Natural killer cell (primary cell): Measurements from ENCODE around the gene DCTN2. TPM values are rescaled to one million over a fixed set of nuclear protein-coding genes. Genes with fewer than 3 reads are reported as not detected.

Source experiments
- ATAC-seq, 3 donors: fragments of 150-1000 bp in 2 of 3; fragments of 200-7000 bp in 1 of 3; cut with Tn5 transposase; 1 replicate in 1 of 3; 2 replicates in 2 of 3; pipeline ENCODE4 v1.10.0; 2021; ENCODE audit warnings: mild to moderate bottlenecking in 2 of 3, moderate library complexity in 2 of 3
- DNase-seq, 2 donors: peaks; one replicate each; pipeline versions ENCODE4 v3.0.0 to v3.0.0-alpha.2; 2013 to 2021; ENCODE audit warnings: mixed read lengths in 1 of 2
- H3K27ac ChIP-seq: one replicate; pipeline ENCODE4 v1.5.1; 2013; ENCODE audit warnings: mild to moderate bottlenecking, low read length
- H3K27me3 ChIP-seq: one replicate; pipeline ENCODE4 v1.6.1; 2013; ENCODE audit warnings: low read length; ENCODE audit not compliant: control insufficient read depth, insufficient read depth
- H3K36me3 ChIP-seq: one replicate; pipeline ENCODE4 v1.6.1; 2013; ENCODE audit warnings: low read length; ENCODE audit not compliant: control insufficient read depth, insufficient read depth
- H3K4me1 ChIP-seq: one replicate; pipeline ENCODE4 v1.6.1; 2013; ENCODE audit warnings: low read length; ENCODE audit not compliant: control insufficient read depth, insufficient read depth
- H3K4me3 ChIP-seq: one replicate; pipeline ENCODE4 v1.5.1; 2013; ENCODE audit warnings: low read length
- H3K9me3 ChIP-seq: one replicate; pipeline ENCODE4 v1.6.1; 2013; ENCODE audit warnings: low read length; ENCODE audit not compliant: control insufficient read depth, insufficient read depth
- H3K27ac Mint-ChIP-seq, 2 donors: one replicate each; pipeline ENCODE4 v1.8.0; 2022; ENCODE audit warnings: mild to moderate bottlenecking in 2 of 2, mixed read lengths in 2 of 2, moderate library complexity in 1 of 2
- H3K27me3 Mint-ChIP-seq, 2 donors: one replicate each; pipeline ENCODE4 v1.8.0; 2022; ENCODE audit warnings: low read depth in 2 of 2, mixed read lengths in 2 of 2
- H3K36me3 Mint-ChIP-seq: one replicate; pipeline ENCODE4 v1.8.0; 2022; ENCODE audit warnings: mixed read lengths
- H3K4me1 Mint-ChIP-seq, 2 donors: one replicate each; pipeline ENCODE4 v1.8.0; 2022; ENCODE audit warnings: mixed read lengths in 2 of 2
- H3K4me3 Mint-ChIP-seq: one replicate; pipeline ENCODE4 v1.8.0; 2022; ENCODE audit warnings: mild to moderate bottlenecking, moderate library complexity, mixed read lengths
- H3K9me3 Mint-ChIP-seq, 2 donors: one replicate each; pipeline ENCODE4 v1.8.0; 2022; ENCODE audit warnings: mixed read lengths in 2 of 2
- CTCF ChIP-seq: fragments of 200-600 bp; IDR thresholded peaks from one replicate; pipeline ENCODE4 v1.8.0; 2022; ENCODE audit warnings: antibody characterized with exemption
- WGBS: methylation state at CpG from one replicate; pipeline ENCODE4 v1.1.7; 2013; ENCODE audit warnings: missing lambda C conversion rate; ENCODE audit not compliant: insufficient coverage; 5-methylcytosine and 5-hydroxymethylcytosine counted together
- intact Hi-C: fragments of 100-400 bp; cut with micrococcal nuclease; formaldehyde crosslinking; loops from one replicate; pipeline ENCODE4 v1.14.2; 2022
- total RNA-seq, 4 donors: library from RNA; stranded (reverse); fragments of 120-200 nt in 1 of 4; gene quantifications; one replicate each; pipeline versions ENCODE4 v1.2.3 to v1.2.4, GENCODE V29; 2013 to 2022

Gene DCTN2
- total RNA-seq, 3 donors from 2014 or later (not counting 1 experiment from before 2014, with no cell fraction given) = 65.5 to 76.5 (median 71.8) TPM

- H3K27me3 ChIP-seq = no peaks in the 10 kb centered on the region
- no peaks in the 10 kb centered on the region for H3K9me3 ChIP-seq
- H3K4me1 ChIP-seq = no peaks in the 10 kb centered on the region
- ATAC-seq = no peak
- intact Hi-C loops = no loop called here
- H3K27ac ChIP-seq = no peak overlapping the region
- no peak overlapping the region for H3K4me3 ChIP-seq
- no peak overlapping the region for H3K4me3 Mint-ChIP-seq
- H3K4me1 Mint-ChIP-seq = peaks cover 0 to 5% of the 10 kb centered on the region in 2 donors
- H3K9me3 Mint-ChIP-seq = no peaks in the 10 kb centered on the region
- WGBS = 85% methylated on average over 4 of the region's 6 CpGs
- H3K36me3 Mint-ChIP-seq = peaks cover 7% of the 10 kb centered on the region
- peaks cover 50% of the 10 kb centered on the region for H3K36me3 ChIP-seq
- TF ChIP-seq CTCF = no peak
- H3K27me3 Mint-ChIP-seq = no peaks in the 10 kb centered on the region
- no peak overlapping the region for H3K27ac Mint-ChIP-seq
- no peak for DNase-seq
These were observed 11.0 kb downstream of the DCTN2 start for GRCh38 chr12:57535764-57536596.

GRCh38 chr12:57534991-57535543, 11.9 kb downstream of the DCTN2 start:
- WGBS = 100% methylated on average over 2 of the region's 3 CpGs
- DNase-seq (no peak), ATAC-seq (no peak)
- no peak overlapping the region for H3K27ac Mint-ChIP-seq
- Histone ChIP-seq H3K36me3 (peaks cover 59% of the 10 kb centered on the region), H3K27ac (no peak overlapping the region), H3K27me3 (no peaks in the 10 kb centered on the region), H3K9me3 (no peaks in the 10 kb centered on the region), H3K4me3 (no peak overlapping the region), H3K4me1 (no peaks in the 10 kb centered on the region)
- no peak overlapping the region for H3K4me3 Mint-ChIP-seq
- no peaks in the 10 kb centered on the region for H3K9me3 Mint-ChIP-seq
- no peak for TF ChIP-seq CTCF
- peaks cover 0 to 5% of the 10 kb centered on the region in 2 donors for H3K4me1 Mint-ChIP-seq
- H3K36me3 Mint-ChIP-seq = peaks cover 9% of the 10 kb centered on the region
- H3K27me3 Mint-ChIP-seq = no peaks in the 10 kb centered on the region
- intact Hi-C loops = no loop called here

GRCh38 chr12:57534250-57534649, 12.7 kb downstream of the DCTN2 start:
- H3K36me3 Mint-ChIP-seq = peaks cover 15% of the 10 kb centered on the region
- no peak overlapping the region for H3K27ac ChIP-seq
- H3K27ac Mint-ChIP-seq = no peak overlapping the region

More at GRCh38 chr12:57534250-57534649, 12.7 kb downstream of the DCTN2 start:
- no peak for ATAC-seq
- 92% methylated on average over 5 of the region's 5 CpGs for WGBS
- TF ChIP-seq CTCF = no peak
- no peak overlapping the region for H3K4me3 Mint-ChIP-seq
- H3K4me3 ChIP-seq = no peak overlapping the region
- H3K27me3 Mint-ChIP-seq = no peaks in the 10 kb centered on the region
- intact Hi-C loops = no loop called here
- H3K9me3 Mint-ChIP-seq = no peaks in the 10 kb centered on the region
- H3K4me1 Mint-ChIP-seq = peaks cover 0 to 12% of the 10 kb centered on the region in 2 donors
- no peaks in the 10 kb centered on the region for H3K4me1 ChIP-seq
- no peak for DNase-seq
- no peaks in the 10 kb centered on the region for H3K27me3 ChIP-seq
- H3K36me3 ChIP-seq = peaks cover 66% of the 10 kb centered on the region
- H3K9me3 ChIP-seq = no peaks in the 10 kb centered on the region
